GM19043 (cell line): ENCODE measurements around the gene MYL7.
"Not testable (repeated sequence)": the region's sequence is repeated elsewhere in the genome, so short reads cannot be mapped to it uniquely, and the experiment has no call there.

Experiments used
- ATAC-seq: cut with Tn5 transposase; IDR thresholded peaks from one replicate; pipeline ENCODE4 v1.9.1; 2021; ENCODE audit warnings: low read depth; ENCODE audit not compliant: unreplicated experiment

Gene MYL7

DNA sequence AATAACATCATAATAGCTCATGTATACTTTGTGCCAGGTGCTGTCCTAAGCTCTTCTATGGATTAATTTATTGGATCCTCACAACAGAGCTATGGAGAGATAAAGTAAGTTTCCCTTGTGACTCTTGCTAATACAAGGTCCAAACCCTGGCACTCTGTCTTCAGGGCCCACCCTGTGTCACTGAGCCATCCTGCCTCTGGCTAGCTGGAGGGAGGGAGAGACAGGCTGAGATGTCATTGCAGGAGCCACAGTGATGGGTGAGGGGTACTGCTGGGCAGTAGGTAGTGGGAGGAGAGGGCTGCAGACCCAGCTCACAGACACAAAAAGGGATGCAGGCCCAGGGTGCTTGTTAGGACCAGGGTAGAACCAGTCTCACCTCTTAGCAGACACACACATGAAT, 31.2 kb upstream of the MYL7 start:
- no peak for ATAC-seq

GRCh38 chr7:44171901-44172300, 30.8 kb upstream of the MYL7 start:
- ATAC-seq = not testable (repeated sequence)

GRCh38 chr7:44167920-44168319, 26.8 kb upstream of the MYL7 start:
- peak; percentile 55 for ATAC-seq

- ATAC-seq = no peak
These were observed 22.5 kb upstream of the MYL7 start for GRCh38 chr7:44163591-44163990.

GRCh38 chr7:44162785-44163395, 21.8 kb upstream of the MYL7 start:
- ATAC-seq = no peak

- ATAC-seq = no peak
These were observed 21.0 kb upstream of the MYL7 start for GRCh38 chr7:44162179-44162578.

- no peak for ATAC-seq
These were observed 20.2 kb upstream of the MYL7 start for GRCh38 chr7:44161371-44161770.

DNA sequence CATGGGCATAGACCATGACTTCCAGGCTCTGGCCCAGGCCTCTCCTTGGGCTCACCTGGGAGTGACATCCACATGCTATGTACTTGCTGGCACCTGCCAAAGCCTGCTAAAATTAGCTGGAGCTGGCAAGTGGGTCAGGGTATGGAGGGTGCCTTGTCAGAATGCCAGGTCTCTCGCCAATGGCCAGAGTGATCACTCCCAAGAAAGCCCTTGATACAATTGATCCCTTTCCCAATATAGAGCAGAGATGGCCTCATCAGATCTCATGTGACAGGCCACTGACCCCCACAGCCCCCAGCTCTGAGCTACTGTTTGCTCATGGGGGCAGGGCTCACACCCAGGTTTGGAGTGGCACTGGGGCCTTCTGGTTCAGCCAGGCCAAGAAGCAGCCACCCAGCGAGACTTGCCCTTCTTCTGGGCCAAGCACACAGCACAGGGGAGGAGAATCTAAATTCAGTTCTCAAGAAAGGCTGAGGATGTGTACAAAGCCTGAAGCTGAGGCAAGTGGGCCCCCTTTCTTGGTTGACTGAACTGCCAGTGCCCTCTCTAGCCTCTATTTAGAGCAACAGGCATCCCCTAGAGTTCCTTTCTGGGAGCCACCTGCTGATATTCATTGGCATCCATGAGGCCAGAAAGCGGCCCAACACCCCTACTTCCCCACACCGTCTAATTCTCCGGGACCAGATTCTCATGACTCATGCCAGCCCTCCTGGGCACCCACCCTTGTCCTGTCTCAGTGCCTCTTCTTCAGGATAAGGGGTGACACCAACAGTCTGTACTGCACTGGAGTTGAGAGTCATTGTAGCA, 18.9 kb upstream of the MYL7 start:
- ATAC-seq = no peak

GRCh38 chr7:44158873-44159631, 17.9 kb upstream of the MYL7 start:
- no peak for ATAC-seq

GRCh38 chr7:44158096-44158872, 17.2 kb upstream of the MYL7 start:
- no peak for ATAC-seq

DNA sequence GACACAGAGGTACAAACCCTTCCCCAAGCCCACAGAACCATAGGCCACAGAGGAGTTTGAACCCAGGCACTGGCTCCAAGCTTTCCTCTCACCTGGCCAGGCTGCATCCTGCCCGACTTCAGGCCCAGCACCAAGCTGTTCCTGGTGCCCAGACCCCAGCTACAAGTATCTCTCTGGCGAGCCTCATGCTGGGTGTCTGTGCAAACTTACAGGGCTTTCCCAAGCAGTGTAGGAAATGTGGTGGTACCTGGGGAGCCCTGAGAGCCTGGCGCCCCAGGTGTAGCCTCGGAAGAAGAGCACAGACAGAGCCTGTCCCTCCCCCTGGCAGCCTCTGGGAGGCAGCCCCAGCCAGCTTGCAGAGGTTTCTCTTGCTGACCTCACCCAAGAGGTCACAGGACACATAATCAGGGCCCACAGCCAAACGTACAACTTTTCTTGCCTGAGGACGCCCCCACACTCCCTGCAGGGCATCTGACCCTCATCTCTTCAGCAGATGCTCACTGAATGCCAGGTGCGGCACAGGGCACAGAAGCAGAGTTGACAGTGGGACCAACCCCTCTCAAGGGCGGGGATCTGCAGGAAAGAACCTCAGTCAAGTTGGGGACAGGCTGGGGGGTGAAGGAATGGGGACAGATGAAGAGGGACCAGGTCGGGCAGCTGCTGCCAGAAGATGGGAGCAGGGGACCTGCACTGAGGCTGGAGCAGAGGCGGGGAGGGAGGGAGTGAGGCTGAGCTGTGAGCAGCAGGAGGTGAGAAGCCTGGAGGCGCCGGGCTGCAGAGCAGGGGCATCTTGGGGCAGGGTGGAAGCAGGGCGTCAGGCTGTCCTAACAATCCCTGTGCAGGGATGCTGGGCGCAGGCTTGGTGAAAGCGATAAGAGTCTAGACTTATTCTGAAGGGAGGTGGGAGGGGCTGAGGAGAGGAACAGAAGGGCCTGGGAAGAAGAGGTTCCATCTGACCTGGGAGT, 16.3 kb upstream of the MYL7 start:
- no peak for ATAC-seq

GRCh38 chr7:44156453-44157010, 15.4 kb upstream of the MYL7 start:
- ATAC-seq = no peak

DNA sequence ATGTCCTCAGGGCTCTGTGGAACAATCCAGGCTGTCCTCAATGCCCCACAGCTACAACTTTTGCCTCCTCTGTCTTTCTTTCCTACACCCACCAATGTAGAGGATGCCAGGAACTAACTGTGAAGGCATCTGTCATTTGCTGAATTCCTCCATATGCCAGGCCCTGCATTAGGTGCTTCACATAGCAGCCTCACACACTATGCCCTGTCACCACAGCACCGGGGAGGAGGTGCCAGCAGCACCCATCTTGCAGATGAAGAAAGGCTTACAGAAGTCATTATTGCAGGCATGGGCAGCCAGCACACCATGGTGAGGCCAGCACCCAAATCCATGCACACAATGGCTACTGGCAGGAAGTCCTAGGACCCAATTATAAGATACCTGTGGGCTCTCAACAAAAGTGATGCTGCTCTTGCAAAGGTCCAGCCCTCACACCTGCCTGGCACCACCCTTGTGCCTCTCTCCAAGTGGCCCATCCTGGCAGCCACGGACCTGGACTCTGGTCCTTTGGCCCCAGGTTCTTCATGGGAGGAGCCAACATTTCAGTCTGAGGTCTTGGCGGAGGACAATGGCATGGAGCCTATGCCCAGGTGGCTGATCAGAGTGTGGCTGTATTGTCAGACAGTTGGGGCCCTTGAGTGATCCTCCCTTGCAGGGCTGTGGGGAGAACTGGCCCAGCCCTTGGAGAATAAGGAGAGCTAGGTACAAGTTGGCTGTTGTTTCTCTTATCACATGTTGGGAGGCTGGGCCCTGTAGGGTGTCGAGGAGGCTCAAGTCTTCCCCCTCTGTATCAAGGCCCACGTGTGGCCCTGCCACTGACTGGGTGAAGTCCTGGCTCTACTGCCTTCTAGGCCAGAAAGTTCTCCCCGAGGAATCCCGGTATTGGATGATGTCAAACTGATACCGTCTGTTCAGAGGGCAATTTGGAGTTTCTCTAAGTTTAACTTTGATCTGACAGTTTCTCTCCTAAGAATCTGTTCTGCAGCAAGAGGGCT, 14.4 kb upstream of the MYL7 start:
- ATAC-seq = no peak

GRCh38 chr7:44154703-44155102, 13.6 kb upstream of the MYL7 start:
- no peak for ATAC-seq

DNA sequence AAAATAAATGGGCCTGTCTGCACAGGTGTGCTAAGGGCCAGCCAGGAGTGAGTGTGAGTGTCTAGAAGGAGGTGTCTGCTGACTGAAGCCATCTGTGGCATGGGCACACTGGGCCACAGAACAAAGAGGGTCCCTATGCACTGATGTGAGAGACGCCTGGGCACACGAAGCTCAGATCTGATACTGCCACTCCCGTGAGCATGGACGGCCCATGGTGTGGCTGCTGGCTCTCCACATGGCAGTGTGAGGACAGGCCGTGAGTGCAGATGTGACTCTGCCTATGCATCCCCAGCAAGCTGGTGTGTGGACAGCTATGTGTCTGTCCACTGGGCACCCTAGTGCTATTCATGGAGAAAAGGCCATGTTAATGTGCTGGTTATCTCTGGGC, 12.8 kb upstream of the MYL7 start:
- ATAC-seq = no peak

DNA sequence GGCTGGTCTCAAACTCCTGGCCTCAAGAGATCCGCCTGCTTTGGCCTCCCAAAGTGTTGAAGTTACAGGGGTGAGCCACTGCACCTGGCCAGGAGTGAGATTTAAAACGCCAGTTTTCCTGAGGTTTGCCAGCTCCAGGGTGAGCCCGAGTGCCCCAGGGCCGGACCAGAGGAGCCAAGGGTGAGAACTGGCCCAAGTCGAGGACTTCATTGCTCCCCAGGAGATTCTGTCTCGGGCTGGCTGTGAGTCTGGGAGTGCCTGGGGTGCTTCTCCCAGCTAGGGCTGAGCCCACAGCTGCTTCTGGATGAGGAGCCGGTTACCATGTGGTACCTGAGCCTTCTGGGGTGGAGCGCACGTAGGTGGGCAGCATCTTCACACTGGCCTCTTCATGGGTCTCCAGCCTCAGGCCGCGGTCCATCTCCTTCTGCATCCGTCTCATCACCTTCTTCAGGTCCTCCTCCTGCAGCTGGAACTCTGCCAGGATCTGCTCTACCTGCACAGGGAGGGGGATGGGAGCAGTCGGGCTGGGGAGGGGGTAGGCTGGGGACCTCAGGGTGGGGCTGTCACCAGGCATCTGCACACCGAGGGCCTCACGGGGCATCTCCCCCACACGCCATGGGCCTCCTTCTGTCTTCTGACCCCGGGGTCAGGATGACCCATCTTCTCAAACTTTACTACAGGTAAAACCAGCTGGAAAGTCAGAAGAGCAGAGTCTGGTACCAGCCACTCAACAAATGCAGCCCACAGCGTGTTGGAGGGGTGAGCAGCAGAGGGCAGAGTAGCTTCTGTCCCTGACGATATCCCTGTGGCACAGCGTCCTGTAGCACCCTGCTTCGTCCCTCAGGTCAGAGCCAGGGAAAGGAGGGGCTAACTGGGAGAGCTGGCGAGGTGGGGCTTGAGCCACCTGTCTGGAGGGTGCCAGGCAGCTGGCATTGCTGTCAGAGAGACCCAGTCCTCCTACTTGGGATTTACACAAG, 12.1 kb upstream of the MYL7 start:
- ATAC-seq = no peak

GRCh38 chr7:44151956-44152355, 10.8 kb upstream of the MYL7 start:
- no peak for ATAC-seq
